Germinal center (tissue), 1 donor: ENCODE results near the gene CFAP46.
"Not testable (repeated sequence)": the region's sequence is repeated elsewhere in the genome, so short reads cannot be mapped to it uniquely, and the experiment has no call there.

Experiments used
- DNase-seq: peaks from one replicate; pipeline ENCODE4 v3.0.0; 2012; ENCODE audit warnings: mixed read lengths, low spot score

CFAP46 gene

GRCh38 chr10:132843276-132843675 is 99.1 kb downstream of the CFAP46 start:
- DNase-seq, result not testable (repeated sequence)

GRCh38 chr10:132842397-132842796 is 100.0 kb downstream of the CFAP46 start:
- DNase-seq, result no peak

GRCh38 chr10:132841615-132841975 is 100.8 kb downstream of the CFAP46 start:
- DNase-seq, result no peak

DNA sequence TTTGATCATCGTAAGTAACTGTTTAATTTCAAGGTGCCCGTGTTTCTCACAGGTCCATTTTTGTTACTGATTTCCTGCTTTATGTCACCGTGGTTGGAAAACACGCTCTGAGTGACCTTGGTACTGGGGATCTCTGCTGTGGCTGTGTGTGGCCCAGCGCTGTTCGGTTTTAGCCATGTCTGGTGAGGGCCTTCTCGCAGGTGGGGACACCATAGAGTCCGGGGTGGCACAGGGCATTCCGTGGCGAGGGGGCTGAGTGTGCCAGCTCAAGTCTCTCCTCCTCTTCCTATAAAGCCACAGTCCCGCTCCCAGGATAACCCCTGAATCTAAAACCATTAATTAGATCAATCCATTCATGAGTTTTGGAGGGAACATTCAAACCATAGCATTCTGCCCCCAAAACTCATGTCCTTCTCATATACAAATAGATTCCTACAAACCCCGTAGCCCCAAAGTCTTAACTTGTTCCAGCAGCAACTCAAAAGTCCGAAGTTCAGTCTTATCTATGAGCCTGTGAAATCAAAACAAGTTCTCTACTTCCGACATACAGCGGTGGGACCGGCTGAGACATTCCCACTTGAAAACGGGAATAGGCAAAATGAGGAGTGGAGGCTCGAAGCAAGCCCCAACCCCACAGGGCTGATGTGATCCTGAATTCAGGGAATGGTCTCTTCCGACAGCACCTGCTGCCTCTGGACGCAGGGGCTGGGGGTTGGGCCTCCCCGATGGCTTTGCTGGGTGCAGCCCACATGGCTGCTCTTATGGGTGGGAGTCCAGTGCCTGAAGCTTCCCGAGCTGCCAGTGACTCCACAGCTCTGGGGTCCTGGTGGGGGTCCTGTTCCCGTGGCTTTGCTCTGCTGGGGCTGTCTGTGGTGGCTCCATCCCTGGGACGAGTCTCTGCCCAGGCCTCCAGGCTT is 101.4 kb downstream of the CFAP46 start:
- no peak for DNase-seq

DNA sequence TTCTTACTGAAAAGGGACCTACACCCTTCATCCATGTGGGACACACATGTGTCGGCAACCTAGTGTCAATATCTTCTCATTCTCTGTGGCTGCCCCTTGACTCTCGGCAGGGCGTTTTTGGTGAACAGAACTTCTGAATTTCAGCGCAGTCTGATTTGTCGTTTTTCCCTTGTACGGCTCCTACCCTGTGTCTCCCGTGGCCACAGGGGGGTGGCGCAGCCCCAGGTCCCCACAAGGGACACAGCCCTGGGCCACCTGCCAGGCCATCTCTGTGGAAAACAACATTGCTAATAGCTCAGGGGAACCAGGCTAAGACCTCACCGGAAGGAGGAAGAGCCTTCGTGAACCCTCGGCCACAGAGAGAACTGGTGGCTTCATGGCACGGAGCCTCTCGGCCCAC is 103.3 kb downstream of the CFAP46 start:
- DNase-seq, result no peak

GRCh38 chr10:132838346-132838970 is 103.9 kb downstream of the CFAP46 start:
- DNase-seq, result no peak

DNA sequence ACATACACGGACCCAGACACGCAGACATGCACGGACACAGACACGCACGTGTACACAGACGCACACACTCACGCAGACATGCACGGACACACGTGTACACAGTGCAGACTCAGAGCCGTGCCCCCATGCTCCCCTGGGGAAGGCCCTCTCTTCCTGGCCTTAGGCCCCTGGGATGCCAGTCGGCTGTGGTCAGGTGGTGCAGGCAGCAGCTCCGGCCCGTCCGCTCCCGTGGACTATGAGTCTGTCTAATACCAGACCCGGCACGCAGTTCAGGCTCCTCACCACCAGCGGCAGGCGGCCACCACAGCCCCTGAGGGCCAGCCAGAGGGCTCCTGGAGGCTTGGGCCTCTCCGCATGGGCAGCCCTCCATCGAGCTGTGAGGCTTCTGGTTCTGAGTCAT is 104.5 kb downstream of the CFAP46 start:
- DNase-seq, result no peak

GRCh38 chr10:132836832-132837540 is 105.4 kb downstream of the CFAP46 start:
- DNase-seq, result peak; percentile 80

- DNase-seq, result no peak
Measured at GRCh38 chr10:132836248-132836831, 106.0 kb downstream of the CFAP46 start.

DNA sequence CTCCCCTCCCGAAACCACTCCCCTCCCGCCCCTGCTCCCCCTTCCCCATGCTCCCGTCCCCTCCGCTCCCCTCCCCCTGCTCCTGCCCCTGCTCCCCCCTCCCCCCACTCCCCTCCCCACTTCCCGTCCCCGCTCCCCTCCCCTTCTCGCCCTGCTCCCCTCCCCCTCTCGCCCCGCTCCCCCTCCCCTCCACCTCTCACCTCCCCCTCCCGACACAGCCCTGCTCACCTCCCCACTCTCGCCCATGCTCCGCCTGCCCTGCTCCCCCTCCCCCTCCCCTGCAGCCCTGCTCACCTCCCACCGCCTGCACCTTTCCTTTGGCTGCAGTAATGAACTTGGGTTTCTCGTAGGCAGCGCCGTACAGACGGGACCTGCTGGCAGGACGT is 106.5 kb downstream of the CFAP46 start:
- DNase-seq, result no peak

DNA sequence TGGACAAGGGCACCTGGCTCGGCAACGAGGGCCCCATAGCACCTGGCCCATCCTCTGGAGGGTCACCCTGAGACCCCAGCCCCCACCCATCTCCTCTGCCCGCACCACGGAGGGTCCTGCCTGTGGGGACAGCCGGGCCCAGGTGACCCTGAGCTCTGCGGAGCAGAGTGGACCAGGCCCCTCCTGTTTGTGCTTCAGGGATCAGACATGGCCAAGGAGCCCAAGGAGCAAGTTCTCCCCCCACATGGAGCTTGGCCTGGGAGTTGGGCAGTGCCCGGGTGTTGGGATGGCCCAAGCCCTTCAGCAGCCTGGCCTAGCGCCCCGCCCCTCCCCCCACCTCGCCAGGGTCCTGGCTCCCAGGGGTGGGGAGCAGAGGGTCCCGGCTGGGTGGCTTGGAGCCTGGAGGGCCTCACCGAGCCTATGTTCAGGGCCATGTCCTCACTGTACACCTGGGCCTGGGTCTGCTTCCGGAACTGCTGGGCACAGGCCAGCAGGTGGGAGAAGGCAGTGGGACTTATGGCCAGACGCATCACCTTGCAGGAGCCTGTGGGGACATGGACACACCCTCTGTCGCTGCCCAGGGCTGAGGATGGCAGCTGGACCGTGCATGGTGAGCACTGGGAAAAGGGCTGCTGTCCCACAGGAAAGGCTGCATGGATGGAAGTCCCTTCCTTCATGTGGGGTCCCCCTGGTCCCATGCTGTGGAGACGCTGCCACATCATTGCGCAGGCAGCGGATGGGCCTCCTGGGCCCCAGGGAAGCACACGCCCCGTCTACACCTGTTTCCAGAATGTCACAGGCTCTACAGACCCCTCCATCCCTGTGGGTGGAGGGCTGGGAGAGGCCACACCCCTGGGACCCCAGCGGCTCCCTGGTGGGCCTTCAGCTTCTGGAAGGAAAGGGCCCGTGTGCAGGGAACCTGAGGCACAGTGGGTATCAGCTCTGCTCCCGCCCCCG is 107.2 kb downstream of the CFAP46 start:
- no peak for DNase-seq

- DNase-seq, result no peak
Measured at GRCh38 chr10:132834311-132834761, 108.0 kb downstream of the CFAP46 start.

DNA sequence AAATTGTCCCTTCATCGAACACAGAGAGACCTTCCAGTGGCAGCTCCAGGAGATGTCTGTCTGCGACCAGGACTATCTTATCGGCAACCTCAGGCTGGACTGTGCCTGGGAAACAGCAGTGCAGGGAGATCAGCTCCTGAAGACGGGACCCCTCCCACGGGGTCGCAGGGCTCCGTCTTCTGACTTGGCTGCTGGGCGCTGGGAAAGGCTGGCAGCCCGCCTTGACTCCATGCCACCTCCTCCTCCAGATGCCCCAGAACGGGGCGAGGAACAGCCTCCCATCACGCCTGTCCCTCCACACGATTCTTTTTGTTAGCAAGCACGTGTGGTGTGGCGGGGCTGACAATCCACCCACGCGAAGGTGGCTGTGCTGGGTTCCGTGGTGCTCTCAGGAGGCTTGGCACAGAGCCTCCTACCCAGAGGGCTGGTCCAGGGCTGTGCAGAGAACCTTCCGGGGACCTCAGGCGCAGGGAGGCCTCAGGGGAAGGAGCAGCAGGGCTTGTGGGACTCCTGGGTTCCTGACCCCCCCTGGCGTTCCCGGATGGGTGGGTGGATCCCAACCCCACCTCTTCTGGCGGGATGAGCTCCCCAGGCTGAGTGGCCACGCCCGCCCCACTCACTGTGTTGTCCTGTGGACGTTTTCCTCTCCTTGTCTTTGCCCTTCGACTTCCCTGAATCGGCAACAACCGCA is 108.8 kb downstream of the CFAP46 start:
- no peak for DNase-seq

DNA sequence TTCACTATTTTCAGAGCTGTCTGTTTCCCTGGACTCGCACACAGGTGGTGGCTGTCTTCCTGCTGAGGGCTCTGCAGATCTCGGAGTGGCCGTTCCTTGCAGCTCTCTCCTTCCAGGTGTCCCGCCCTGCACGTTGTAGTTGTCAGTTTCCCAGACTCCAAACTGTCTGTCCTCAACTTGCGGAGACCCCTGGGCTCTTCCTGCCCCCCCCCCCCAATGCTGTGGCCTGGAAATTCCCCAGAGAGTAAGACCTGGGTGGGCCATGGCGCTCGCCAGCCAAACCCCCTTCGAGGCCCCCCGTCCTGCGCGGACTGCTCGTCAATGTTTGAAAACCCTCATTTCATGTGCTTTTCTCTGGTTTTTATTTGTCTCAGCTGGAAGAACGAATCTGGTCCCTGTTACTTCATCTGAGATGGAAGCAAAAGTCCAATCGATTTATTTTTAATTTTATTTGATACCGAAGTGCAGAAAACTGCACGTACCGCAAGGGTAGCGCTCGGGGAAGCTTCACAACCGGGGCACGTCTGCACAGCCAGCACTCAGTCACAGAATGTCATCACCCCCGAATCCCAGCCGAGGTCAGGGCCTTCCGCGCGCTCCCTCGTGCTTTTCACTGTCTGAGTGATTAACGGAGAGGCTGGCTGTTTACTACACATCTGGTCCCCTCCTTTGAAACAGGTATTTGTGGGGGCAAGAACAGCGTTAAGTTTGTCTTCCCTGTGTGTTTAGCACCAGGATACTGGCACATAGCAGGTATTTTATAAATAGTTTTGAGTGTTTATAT is 110.0 kb downstream of the CFAP46 start:
- DNase-seq, result no peak

DNA sequence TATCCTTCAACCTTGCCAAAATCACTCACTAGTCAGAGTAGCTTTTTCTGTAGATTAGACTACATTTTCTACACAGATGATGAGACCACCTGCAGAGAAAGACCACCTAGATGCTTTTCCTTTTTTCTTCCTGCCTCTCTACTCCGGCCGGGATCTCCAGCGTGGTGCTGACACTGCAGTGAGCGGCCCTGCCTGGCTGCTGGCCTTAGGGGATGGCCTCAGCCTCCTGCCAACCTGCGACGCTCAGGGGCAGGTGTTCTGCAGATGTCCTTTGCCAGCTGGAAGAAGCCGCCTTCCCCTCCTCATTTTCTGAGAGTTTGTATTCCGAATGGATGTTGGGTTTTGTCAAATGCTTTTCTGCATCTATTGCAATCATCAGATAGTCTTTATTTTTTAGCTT is 113.0 kb downstream of the CFAP46 start:
- DNase-seq, result no peak

- DNase-seq, result no peak
Measured at GRCh38 chr10:132828681-132829080, 113.7 kb downstream of the CFAP46 start.

DNA sequence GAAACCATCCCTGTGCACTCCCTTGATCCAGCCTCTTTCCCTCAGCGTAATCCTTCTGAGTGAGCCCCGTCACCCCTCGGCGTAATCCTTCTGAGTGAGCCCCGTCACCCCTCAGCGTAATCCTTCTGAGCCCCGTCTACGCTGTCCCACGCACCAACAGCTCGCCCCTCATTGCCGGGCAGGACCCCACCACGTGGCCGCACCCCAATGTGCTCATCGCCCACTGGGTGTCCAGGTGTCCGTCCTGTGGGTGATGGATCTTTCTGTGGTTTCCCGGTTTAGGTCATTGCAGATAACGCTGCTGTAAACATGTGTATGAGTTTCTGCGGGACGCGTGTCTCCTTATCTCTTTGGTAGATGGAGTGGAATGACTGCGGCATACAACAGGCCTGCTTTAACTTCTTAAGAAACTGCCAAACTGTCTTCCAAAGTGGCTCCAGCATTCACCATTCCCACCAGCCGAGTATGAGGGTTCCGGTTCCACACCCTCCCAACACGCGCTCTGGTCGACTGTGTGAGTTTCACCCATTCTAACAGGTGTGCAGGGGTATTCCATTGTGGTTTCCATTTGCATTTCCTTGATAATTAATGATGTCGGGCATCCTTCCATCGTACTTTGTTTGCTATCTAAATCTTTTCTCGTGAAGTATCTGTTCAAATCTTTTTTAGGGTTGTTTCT is 114.4 kb downstream of the CFAP46 start:
- no peak for DNase-seq

- no peak for DNase-seq
Measured at GRCh38 chr10:132827423-132827789, 115.0 kb downstream of the CFAP46 start.
